ENCODE measurements around the gene CES5A.

- TF ChIP-seq POLR2A (IDR thresholded peaks at IDR 0.05) (no peak), CTCF (IDR thresholded peaks at IDR 0.05 in 8 of 11, conservative IDR thresholded peaks at IDR 0.05 in 3 of 11) (no peak)
These were observed 17.6 kb upstream of the CES5A start for GRCh38 chr16:55892821-55893220.
